Measurements from ENCODE around the gene HBA2.

HBA2 gene

GRCh38 chr16:130533-131173 is 42.0 kb upstream of the HBA2 start:
- H3K36me3 ChIP-seq (replicated peaks in 1 of 2; ENCODE audit: control insufficient read depth in 2 of 2, insufficient read depth in 2 of 2, low read length in 2 of 2), result no peaks in the 10 kb centered on the region
- no peak overlapping the region for H3K27ac ChIP-seq (replicated peaks; ENCODE audit: low read length)
- no peaks in the 10 kb centered on the region for H3K79me1 ChIP-seq (ENCODE audit: low read depth, low read length)
- no peak overlapping the region for H3K4me3 ChIP-seq (ENCODE audit: low read length in 2 of 2)
- H3K4ac ChIP-seq (ENCODE audit: low read length), result no peak overlapping the region
- H3K9me3 ChIP-seq (replicated peaks in 1 of 2; ENCODE audit: control insufficient read depth in 2 of 2, insufficient read depth in 1 of 2, low read depth in 1 of 2, low read length in 2 of 2), result no peaks in the 10 kb centered on the region
- H2BK15ac ChIP-seq (ENCODE audit: low read length), result no peak overlapping the region
- no peak overlapping the region for H2BK120ac ChIP-seq (ENCODE audit: low read depth, low read length)
- no peak overlapping the region for H3K23ac ChIP-seq (ENCODE audit: low read depth, low read length, poor library complexity)
- no peak overlapping the region for H3K4me2 ChIP-seq (ENCODE audit: insufficient read depth, low read length, poor library complexity, severe bottlenecking)
- no peak overlapping the region for H4K8ac ChIP-seq (ENCODE audit: low read depth, low read length)
- no peak overlapping the region for H2BK12ac ChIP-seq (ENCODE audit: low read length)
- H3K14ac ChIP-seq (ENCODE audit: low read length), result no peak overlapping the region
- no peak overlapping the region for H2AK5ac ChIP-seq (ENCODE audit: low read depth, low read length)
- WGBS, 2 donors (ENCODE audit: extremely low coverage in 2 of 2, insufficient read length in 2 of 2, insufficient replicate concordance in 1 of 2), result no CpG with 5 or more reads among the region's 15 CpGs
- H3K4me1 ChIP-seq (ENCODE audit: control insufficient read depth in 2 of 2, insufficient read depth in 1 of 2, low read depth in 1 of 2, low read length in 2 of 2), result no peaks in the 10 kb centered on the region
- no peaks in the 10 kb centered on the region for H3K27me3 ChIP-seq (ENCODE audit: control insufficient read depth in 3 of 3, insufficient read depth in 3 of 3, low read depth in 1 of 3, low read length in 3 of 3)
- no peak overlapping the region for H3K9ac ChIP-seq (ENCODE audit: low read depth, low read length, poor library complexity)
- no peak for DNase-seq (ENCODE audit: low spot score)
- H2BK5ac ChIP-seq (ENCODE audit: low read length), result no peak overlapping the region
- no peak overlapping the region for H3K18ac ChIP-seq (ENCODE audit: low read length)
- H2AFZ ChIP-seq (ENCODE audit: low read length), result no peak overlapping the region
- no peak overlapping the region for H4K91ac ChIP-seq (ENCODE audit: low read depth, low read length, poor library complexity)

GRCh38 chr16:132120-132519 is 40.6 kb upstream of the HBA2 start:
- H3K18ac ChIP-seq (ENCODE audit: low read length), result no peak overlapping the region

GRCh38 chr16:133716-134115 is 39.0 kb upstream of the HBA2 start:
- Histone ChIP-seq H3K23ac (ENCODE audit: low read depth, low read length, poor library complexity) (no peak overlapping the region), H3K9ac (ENCODE audit: low read depth, low read length, poor library complexity) (no peak overlapping the region), H4K8ac (ENCODE audit: low read depth, low read length) (no peak overlapping the region), H3K27me3 (ENCODE audit: control insufficient read depth in 3 of 3, insufficient read depth in 3 of 3, low read depth in 1 of 3, low read length in 3 of 3) (no peaks in the 10 kb centered on the region), H2BK15ac (ENCODE audit: low read length) (no peak overlapping the region), H3K79me1 (ENCODE audit: low read depth, low read length) (no peaks in the 10 kb centered on the region), H2BK120ac (ENCODE audit: low read depth, low read length) (no peak overlapping the region), H3K4ac (ENCODE audit: low read length) (no peak overlapping the region), H2BK5ac (ENCODE audit: low read length) (no peak overlapping the region), H2AFZ (ENCODE audit: low read length) (no peak overlapping the region), H3K14ac (ENCODE audit: low read length) (no peak overlapping the region), H3K4me3 (ENCODE audit: low read length in 2 of 2) (no peak overlapping the region), H2BK12ac (ENCODE audit: low read length) (no peak overlapping the region), H3K9me3 (replicated peaks in 1 of 2; ENCODE audit: control insufficient read depth in 2 of 2, insufficient read depth in 1 of 2, low read depth in 1 of 2, low read length in 2 of 2) (no peaks in the 10 kb centered on the region), H3K18ac (ENCODE audit: low read length) (no peak overlapping the region), H3K36me3 (replicated peaks in 1 of 2; ENCODE audit: control insufficient read depth in 2 of 2, insufficient read depth in 2 of 2, low read length in 2 of 2) (no peaks in the 10 kb centered on the region), H3K4me2 (ENCODE audit: insufficient read depth, low read length, poor library complexity, severe bottlenecking) (no peak overlapping the region), H4K91ac (ENCODE audit: low read depth, low read length, poor library complexity) (no peak overlapping the region), H2AK5ac (ENCODE audit: low read depth, low read length) (no peak overlapping the region), H3K27ac (replicated peaks; ENCODE audit: low read length) (no peak overlapping the region), H3K4me1 (ENCODE audit: control insufficient read depth in 2 of 2, insufficient read depth in 1 of 2, low read depth in 1 of 2, low read length in 2 of 2) (no peaks in the 10 kb centered on the region)
- WGBS, 2 donors (ENCODE audit: extremely low coverage in 2 of 2, insufficient read length in 2 of 2, insufficient replicate concordance in 1 of 2), result no CpG with 5 or more reads among the region's 2 CpGs
- DNase-seq (ENCODE audit: low spot score), result no peak

More at GRCh38 chr16:132120-132519, 40.6 kb upstream of the HBA2 start:
- Histone ChIP-seq H3K14ac (ENCODE audit: low read length) (no peak overlapping the region), H3K4me1 (ENCODE audit: control insufficient read depth in 2 of 2, insufficient read depth in 1 of 2, low read depth in 1 of 2, low read length in 2 of 2) (no peaks in the 10 kb centered on the region), H3K79me1 (ENCODE audit: low read depth, low read length) (no peaks in the 10 kb centered on the region), H2BK5ac (ENCODE audit: low read length) (no peak overlapping the region), H2BK15ac (ENCODE audit: low read length) (no peak overlapping the region), H4K91ac (ENCODE audit: low read depth, low read length, poor library complexity) (no peak overlapping the region), H4K8ac (ENCODE audit: low read depth, low read length) (no peak overlapping the region), H3K9me3 (replicated peaks in 1 of 2; ENCODE audit: control insufficient read depth in 2 of 2, insufficient read depth in 1 of 2, low read depth in 1 of 2, low read length in 2 of 2) (no peaks in the 10 kb centered on the region), H2BK12ac (ENCODE audit: low read length) (no peak overlapping the region), H2BK120ac (ENCODE audit: low read depth, low read length) (no peak overlapping the region), H3K27ac (replicated peaks; ENCODE audit: low read length) (no peak overlapping the region), H3K4me3 (ENCODE audit: low read length in 2 of 2) (no peak overlapping the region), H3K27me3 (ENCODE audit: control insufficient read depth in 3 of 3, insufficient read depth in 3 of 3, low read depth in 1 of 3, low read length in 3 of 3) (no peaks in the 10 kb centered on the region), H3K36me3 (replicated peaks in 1 of 2; ENCODE audit: control insufficient read depth in 2 of 2, insufficient read depth in 2 of 2, low read length in 2 of 2) (no peaks in the 10 kb centered on the region), H2AFZ (ENCODE audit: low read length) (no peak overlapping the region), H3K23ac (ENCODE audit: low read depth, low read length, poor library complexity) (no peak overlapping the region), H2AK5ac (ENCODE audit: low read depth, low read length) (no peak overlapping the region), H3K9ac (ENCODE audit: low read depth, low read length, poor library complexity) (no peak overlapping the region), H3K4ac (ENCODE audit: low read length) (no peak overlapping the region), H3K4me2 (ENCODE audit: insufficient read depth, low read length, poor library complexity, severe bottlenecking) (no peak overlapping the region)
- WGBS, 2 donors (ENCODE audit: extremely low coverage in 2 of 2, insufficient read length in 2 of 2, insufficient replicate concordance in 1 of 2), result no CpG with 5 or more reads among the region's 7 CpGs
- DNase-seq (ENCODE audit: low spot score), result no peak

GRCh38 chr16:138049-138417 is 34.6 kb upstream of the HBA2 start:
- H3K9me3 ChIP-seq (replicated peaks in 1 of 2; ENCODE audit: control insufficient read depth in 2 of 2, insufficient read depth in 1 of 2, low read depth in 1 of 2, low read length in 2 of 2), result no peaks in the 10 kb centered on the region
- peak overlapping the region; percentile 99 for H2AFZ ChIP-seq (ENCODE audit: low read length)
- H3K14ac ChIP-seq (ENCODE audit: low read length), result no peak overlapping the region
- H3K18ac ChIP-seq (ENCODE audit: low read length), result peak overlapping the region; percentile 93
- H3K27ac ChIP-seq (replicated peaks; ENCODE audit: low read length), result peak overlapping the region; percentile 92
- DNase-seq (ENCODE audit: low spot score), result peak; percentile 56
- H3K4me2 ChIP-seq (ENCODE audit: insufficient read depth, low read length, poor library complexity, severe bottlenecking), result peak overlapping the region; percentile 73
- H3K27me3 ChIP-seq (ENCODE audit: control insufficient read depth in 3 of 3, insufficient read depth in 3 of 3, low read depth in 1 of 3, low read length in 3 of 3), result no peaks in the 10 kb centered on the region
- no peak overlapping the region for H4K8ac ChIP-seq (ENCODE audit: low read depth, low read length)
- no peak overlapping the region for H3K4ac ChIP-seq (ENCODE audit: low read length)
- H2BK5ac ChIP-seq (ENCODE audit: low read length), result peak overlapping the region; percentile 75
- H3K4me3 ChIP-seq (ENCODE audit: low read length in 2 of 2), result peak overlapping the region; percentile 77 to 82
- peaks cover 0 to 2% of the 10 kb centered on the region in 2 donors for H3K4me1 ChIP-seq (ENCODE audit: control insufficient read depth in 2 of 2, insufficient read depth in 1 of 2, low read depth in 1 of 2, low read length in 2 of 2)
- no peak overlapping the region for H2BK15ac ChIP-seq (ENCODE audit: low read length)
- H4K91ac ChIP-seq (ENCODE audit: low read depth, low read length, poor library complexity), result no peak overlapping the region
- H3K36me3 ChIP-seq (replicated peaks in 1 of 2; ENCODE audit: control insufficient read depth in 2 of 2, insufficient read depth in 2 of 2, low read length in 2 of 2), result no peaks in the 10 kb centered on the region
- no peak overlapping the region for H3K23ac ChIP-seq (ENCODE audit: low read depth, low read length, poor library complexity)
- no CpG with 5 or more reads among the region's 30 CpGs for WGBS, 2 donors (ENCODE audit: extremely low coverage in 2 of 2, insufficient read length in 2 of 2, insufficient replicate concordance in 1 of 2)
- no peak overlapping the region for H2BK120ac ChIP-seq (ENCODE audit: low read depth, low read length)
- H2BK12ac ChIP-seq (ENCODE audit: low read length), result no peak overlapping the region
- no peak overlapping the region for H3K9ac ChIP-seq (ENCODE audit: low read depth, low read length, poor library complexity)
- H2AK5ac ChIP-seq (ENCODE audit: low read depth, low read length), result peak overlapping the region; percentile 68
- H3K79me1 ChIP-seq (ENCODE audit: low read depth, low read length), result no peaks in the 10 kb centered on the region

Data from neuronal stem cell (in vitro differentiated cells).